ENCODE data around the gene DLL4.

- TF ChIP-seq CTCF (IDR thresholded peaks at IDR 0.05 in 2 of 3, conservative IDR thresholded peaks at IDR 0.05 in 1 of 3; ENCODE audit: borderline replicate concordance in 1 of 3, insufficient read depth in 1 of 3, low read depth in 2 of 3, low read length in 2 of 3): peak in 1 of 3 experiments; percentile 65; a peak in 1 of 6 replicates
- TF ChIP-seq EZH2 (IDR thresholded peaks at IDR 0.05): no peak
- TF ChIP-seq JUND (IDR thresholded peaks at IDR 0.05): no peak
- no peak for TF ChIP-seq SRF (IDR thresholded peaks at IDR 0.05; ENCODE audit: low read depth)
- TF ChIP-seq CBX3 (IDR thresholded peaks at IDR 0.05; ENCODE audit: low read depth): no peak
- TF ChIP-seq ATF3 (IDR thresholded peaks at IDR 0.05): no peak
- TF ChIP-seq EZH2phosphoT487 (IDR thresholded peaks at IDR 0.05; ENCODE audit: borderline replicate concordance): no peak
- no peak for TF ChIP-seq MAX (IDR thresholded peaks at IDR 0.05)
- no peak for TF ChIP-seq ZNF274 (IDR thresholded peaks at IDR 0.05; ENCODE audit: low read depth, low read length)
- TF ChIP-seq POLR2A (IDR thresholded peaks at IDR 0.05; ENCODE audit: borderline replicate concordance, extremely low read depth, insufficient read depth, insufficient read length): no peak
- TF ChIP-seq SIN3A (IDR thresholded peaks at IDR 0.05; ENCODE audit: low read depth): no peak
These were observed 14.7 kb upstream of the DLL4 start for GRCh38 chr15:40914486-40914885.

Measured in HCT116 (cell line).